ENCODE results near the gene TIAM2.
"Not testable (repeated sequence)": the region's sequence is repeated elsewhere in the genome, so short reads cannot be mapped to it uniquely, and the experiment has no call there.

TIAM2 gene

GRCh38 chr6:155181498-155181897 is 186.4 kb downstream of the TIAM2 start:
- Histone ChIP-seq H3K23ac (ENCODE audit: low read length) (no peak overlapping the region), H3K36me3 (ENCODE audit: control insufficient read depth in 1 of 2, insufficient read depth in 2 of 2, low read length in 2 of 2) (no peaks in the 10 kb centered on the region), H3K4me1 (ENCODE audit: control insufficient read depth in 1 of 2, insufficient read depth in 2 of 2, low read length in 2 of 2) (peaks cover 7 to 9% of the 10 kb centered on the region in 2 experiments), H4K8ac (ENCODE audit: low read depth, low read length) (no peak overlapping the region), H2BK5ac (ENCODE audit: low read depth, low read length, poor library complexity) (no peak overlapping the region), H3K27me3 (ENCODE audit: insufficient read depth, low read length) (no peaks in the 10 kb centered on the region), H4K12ac (ENCODE audit: low read depth, low read length) (no peak overlapping the region), H2BK12ac (ENCODE audit: low read length) (no peak overlapping the region), H3K18ac (ENCODE audit: low read length) (no peak overlapping the region), H3K4me3 (ENCODE audit: low read depth, low read length) (no peak overlapping the region), H3K79me2 (ENCODE audit: control insufficient read depth, insufficient read depth, low read length, poor library complexity) (no peaks in the 10 kb centered on the region), H2AFZ (ENCODE audit: insufficient read depth, low read length, poor library complexity) (no peak overlapping the region), H3K9me3 (ENCODE audit: insufficient read depth, low read depth, low read length) (no peaks in the 10 kb centered on the region), H3K4ac (ENCODE audit: low read depth, low read length) (no peak overlapping the region), H3K27ac (ENCODE audit: low read depth, low read length) (no peak overlapping the region), H3K79me1 (ENCODE audit: low read length) (peaks cover 3% of the 10 kb centered on the region), H2AK5ac (ENCODE audit: low read length) (no peak overlapping the region), H3K4me2 (ENCODE audit: low read length) (no peak overlapping the region), H3K9ac (ENCODE audit: low read length) (no peak overlapping the region), H2BK120ac (ENCODE audit: insufficient read depth, low read length, poor library complexity) (no peak overlapping the region), H3K14ac (ENCODE audit: low read length) (no peak overlapping the region), H4K91ac (ENCODE audit: low read depth, low read length) (no peak overlapping the region)
- peak in 1 of 2 donors; percentile 37 for DNase-seq
- WGBS (ENCODE audit: extremely low coverage, insufficient coverage, insufficient read length), result no CpG with 5 or more reads among the region's 3 CpGs

- Histone ChIP-seq H4K8ac (ENCODE audit: low read depth, low read length) (no peak overlapping the region), H3K4me2 (ENCODE audit: low read length) (no peak overlapping the region), H3K4me1 (ENCODE audit: control insufficient read depth in 1 of 2, insufficient read depth in 2 of 2, low read length in 2 of 2) (peaks cover 7 to 9% of the 10 kb centered on the region in 2 experiments), H3K9ac (ENCODE audit: low read length) (no peak overlapping the region), H3K14ac (ENCODE audit: low read length) (no peak overlapping the region), H2BK120ac (ENCODE audit: insufficient read depth, low read length, poor library complexity) (peak overlapping the region; percentile 20), H3K18ac (ENCODE audit: low read length) (no peak overlapping the region), H2BK12ac (ENCODE audit: low read length) (no peak overlapping the region), H3K27me3 (ENCODE audit: insufficient read depth, low read length) (no peaks in the 10 kb centered on the region), H4K12ac (ENCODE audit: low read depth, low read length) (no peak overlapping the region), H3K4ac (ENCODE audit: low read depth, low read length) (no peak overlapping the region), H3K23ac (ENCODE audit: low read length) (peak overlapping the region; percentile 75), H2AFZ (ENCODE audit: insufficient read depth, low read length, poor library complexity) (no peak overlapping the region), H3K27ac (ENCODE audit: low read depth, low read length) (no peak overlapping the region), H3K36me3 (ENCODE audit: control insufficient read depth in 1 of 2, insufficient read depth in 2 of 2, low read length in 2 of 2) (no peaks in the 10 kb centered on the region), H2AK5ac (ENCODE audit: low read length) (no peak overlapping the region), H4K91ac (ENCODE audit: low read depth, low read length) (no peak overlapping the region), H2BK5ac (ENCODE audit: low read depth, low read length, poor library complexity) (no peak overlapping the region), H3K4me3 (ENCODE audit: low read depth, low read length) (no peak overlapping the region), H3K9me3 (ENCODE audit: insufficient read depth, low read depth, low read length) (no peaks in the 10 kb centered on the region), H3K79me2 (ENCODE audit: control insufficient read depth, insufficient read depth, low read length, poor library complexity) (no peaks in the 10 kb centered on the region), H3K79me1 (ENCODE audit: low read length) (peaks cover 3% of the 10 kb centered on the region)
- DNase-seq, result no peak
- WGBS (ENCODE audit: extremely low coverage, insufficient coverage, insufficient read length), result no CpG with 5 or more reads among the region's 16 CpGs
These were observed 187.0 kb downstream of the TIAM2 start for GRCh38 chr6:155182103-155182502.

GRCh38 chr6:155183095-155183494 is 188.0 kb downstream of the TIAM2 start:
- H3K27me3 ChIP-seq (ENCODE audit: insufficient read depth, low read length), result no peaks in the 10 kb centered on the region
- no CpG with 5 or more reads among the region's 5 CpGs for WGBS (ENCODE audit: extremely low coverage, insufficient coverage, insufficient read length)
- no peak overlapping the region for H3K14ac ChIP-seq (ENCODE audit: low read length)
- H3K4me2 ChIP-seq (ENCODE audit: low read length), result no peak overlapping the region
- no peak overlapping the region for H3K18ac ChIP-seq (ENCODE audit: low read length)
- no peak overlapping the region for H3K4me3 ChIP-seq (ENCODE audit: low read depth, low read length)
- H3K79me1 ChIP-seq (ENCODE audit: low read length), result peaks cover 3% of the 10 kb centered on the region
- DNase-seq, result no peak
- H3K79me2 ChIP-seq (ENCODE audit: control insufficient read depth, insufficient read depth, low read length, poor library complexity), result no peaks in the 10 kb centered on the region
- H2BK5ac ChIP-seq (ENCODE audit: low read depth, low read length, poor library complexity), result no peak overlapping the region
- H3K23ac ChIP-seq (ENCODE audit: low read length), result no peak overlapping the region
- H2BK120ac ChIP-seq (ENCODE audit: insufficient read depth, low read length, poor library complexity), result no peak overlapping the region
- H4K91ac ChIP-seq (ENCODE audit: low read depth, low read length), result no peak overlapping the region
- no peak overlapping the region for H3K27ac ChIP-seq (ENCODE audit: low read depth, low read length)
- no peaks in the 10 kb centered on the region for H3K9me3 ChIP-seq (ENCODE audit: insufficient read depth, low read depth, low read length)
- H2AFZ ChIP-seq (ENCODE audit: insufficient read depth, low read length, poor library complexity), result no peak overlapping the region
- H4K8ac ChIP-seq (ENCODE audit: low read depth, low read length), result no peak overlapping the region
- H3K9ac ChIP-seq (ENCODE audit: low read length), result no peak overlapping the region
- no peak overlapping the region for H2AK5ac ChIP-seq (ENCODE audit: low read length)
- peaks cover 7 to 9% of the 10 kb centered on the region in 2 experiments for H3K4me1 ChIP-seq (ENCODE audit: control insufficient read depth in 1 of 2, insufficient read depth in 2 of 2, low read length in 2 of 2)
- H2BK12ac ChIP-seq (ENCODE audit: low read length), result no peak overlapping the region
- H3K4ac ChIP-seq (ENCODE audit: low read depth, low read length), result no peak overlapping the region
- H3K36me3 ChIP-seq (ENCODE audit: control insufficient read depth in 1 of 2, insufficient read depth in 2 of 2, low read length in 2 of 2), result no peaks in the 10 kb centered on the region
- no peak overlapping the region for H4K12ac ChIP-seq (ENCODE audit: low read depth, low read length)

- H3K4me2 ChIP-seq (ENCODE audit: low read length); H2BK12ac ChIP-seq (ENCODE audit: low read length); H3K79me2 ChIP-seq (ENCODE audit: control insufficient read depth, insufficient read depth, low read length, poor library complexity); H3K27me3 ChIP-seq (ENCODE audit: insufficient read depth, low read length); H3K27ac ChIP-seq (ENCODE audit: low read depth, low read length); DNase-seq; H2AK5ac ChIP-seq (ENCODE audit: low read length); H3K23ac ChIP-seq (ENCODE audit: low read length); H4K8ac ChIP-seq (ENCODE audit: low read depth, low read length); H3K36me3 ChIP-seq (ENCODE audit: control insufficient read depth in 1 of 2, insufficient read depth in 2 of 2, low read length in 2 of 2); H2BK120ac ChIP-seq (ENCODE audit: insufficient read depth, low read length, poor library complexity); H3K79me1 ChIP-seq (ENCODE audit: low read length); H3K9me3 ChIP-seq (ENCODE audit: insufficient read depth, low read depth, low read length); H3K18ac ChIP-seq (ENCODE audit: low read length); H3K4me3 ChIP-seq (ENCODE audit: low read depth, low read length); H2AFZ ChIP-seq (ENCODE audit: insufficient read depth, low read length, poor library complexity); H3K9ac ChIP-seq (ENCODE audit: low read length); H2BK5ac ChIP-seq (ENCODE audit: low read depth, low read length, poor library complexity); H3K14ac ChIP-seq (ENCODE audit: low read length); H4K12ac ChIP-seq (ENCODE audit: low read depth, low read length); H4K91ac ChIP-seq (ENCODE audit: low read depth, low read length); H3K4ac ChIP-seq (ENCODE audit: low read depth, low read length): not testable (repeated sequence)
- peaks cover 7 to 11% of the 10 kb centered on the region in 2 experiments for H3K4me1 ChIP-seq (ENCODE audit: control insufficient read depth in 1 of 2, insufficient read depth in 2 of 2, low read length in 2 of 2)
- WGBS (ENCODE audit: extremely low coverage, insufficient coverage, insufficient read length), result no CpG with 5 or more reads among the region's 9 CpGs
These were observed 189.9 kb downstream of the TIAM2 start for GRCh38 chr6:155185041-155185440.

Data from trophoblast cell (in vitro differentiated cells and primary cell).